ENCODE results near the gene REP15.
"Not testable (repeated sequence)": the region's sequence is repeated elsewhere in the genome, so short reads cannot be mapped to it uniquely, and the experiment has no call there.

The REP15 gene

DNA sequence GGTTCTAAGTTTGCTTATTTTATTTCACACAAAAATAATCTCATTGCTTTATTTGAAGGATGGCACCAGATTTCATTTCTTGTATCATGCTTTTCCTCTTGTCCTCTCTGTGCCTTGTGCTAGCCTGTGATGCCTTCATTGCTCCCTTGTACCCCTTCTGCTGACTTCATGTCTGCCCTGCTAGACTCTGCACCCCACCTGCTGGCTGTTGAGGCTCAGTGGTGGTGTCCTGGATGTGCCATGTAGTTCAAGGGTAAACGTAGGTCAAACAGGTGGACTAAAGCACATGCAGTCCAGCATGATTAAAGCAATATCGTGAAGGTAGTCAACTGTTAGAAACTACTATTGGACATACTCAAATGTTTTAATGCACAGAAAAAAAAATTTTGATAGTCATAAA, 36.0 kb downstream of the REP15 start:
- H2AFZ ChIP-seq (ENCODE audit: low read depth), result no peak overlapping the region
- no peaks in the 10 kb centered on the region for H4K20me1 ChIP-seq (ENCODE audit: insufficient read depth)
- TF ChIP-seq CTCF (conservative IDR thresholded peaks at IDR 0.05; ENCODE audit: low read depth, low read length), result no peak; the same call in 1 of the 2 replicates
- no peaks in the 10 kb centered on the region; the same call in 1 of the 2 replicates for H3K36me3 ChIP-seq (ENCODE audit: insufficient read depth)
- H3K79me2 ChIP-seq (ENCODE audit: insufficient read depth, low read depth), result no peaks in the 10 kb centered on the region; the same call in 1 of the 2 replicates
- H3K27me3 ChIP-seq (ENCODE audit: insufficient read depth, low read depth), result no peaks in the 10 kb centered on the region
- H3K9ac ChIP-seq, result no peak overlapping the region
- no peak overlapping the region for H3K4me3 ChIP-seq (IDR thresholded peaks at IDR 0.05; ENCODE audit: insufficient read depth, low read depth, low read length)
- peaks cover 8% of the 10 kb centered on the region for H3K4me1 ChIP-seq (ENCODE audit: low read depth, poor library complexity, severe bottlenecking)
- no peak overlapping the region for H3K4me2 ChIP-seq
- H3K27ac ChIP-seq, result peak overlapping the region; percentile 45; the same call in 1 of the 2 replicates

DNA sequence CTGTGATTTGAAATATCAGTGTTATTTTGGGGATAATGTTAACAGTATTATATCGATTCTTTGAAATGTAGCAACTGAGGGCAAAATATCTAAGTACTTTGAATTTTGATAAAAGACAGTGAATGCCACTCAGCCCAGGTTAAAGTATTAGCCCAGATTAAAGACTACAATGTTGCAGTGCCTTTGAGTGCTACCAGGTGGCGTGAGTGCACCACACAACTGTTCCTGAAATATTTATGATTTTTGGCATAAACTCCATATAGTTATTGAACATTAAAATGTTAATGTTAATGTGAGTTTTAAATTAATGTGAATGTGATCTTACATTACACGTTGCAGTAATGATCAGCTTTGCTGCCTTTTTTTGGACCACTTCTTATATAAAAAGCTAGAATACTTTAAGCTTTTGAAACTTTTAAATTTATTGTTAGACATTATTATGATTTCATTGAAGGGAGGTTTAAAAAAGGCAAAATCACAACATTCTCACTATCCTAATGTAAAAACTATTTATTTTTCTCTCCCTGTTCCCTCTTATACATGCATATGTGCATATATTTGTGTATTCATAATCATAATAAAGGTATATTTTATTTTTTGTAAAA, 36.9 kb downstream of the REP15 start:
- no peak overlapping the region for H3K27ac ChIP-seq
- H3K9ac ChIP-seq, result no peak overlapping the region
- H2AFZ ChIP-seq (ENCODE audit: low read depth), result no peak overlapping the region
- no peaks in the 10 kb centered on the region for H3K27me3 ChIP-seq (ENCODE audit: insufficient read depth, low read depth)
- no peak overlapping the region for H3K4me2 ChIP-seq
- H3K4me1 ChIP-seq (ENCODE audit: low read depth, poor library complexity, severe bottlenecking), result peaks cover 11% of the 10 kb centered on the region
- peak; percentile 88 for TF ChIP-seq CTCF (conservative IDR thresholded peaks at IDR 0.05; ENCODE audit: low read depth, low read length)
- H3K36me3 ChIP-seq (ENCODE audit: insufficient read depth), result no peaks in the 10 kb centered on the region; the same call in 1 of the 2 replicates
- H4K20me1 ChIP-seq (ENCODE audit: insufficient read depth), result no peaks in the 10 kb centered on the region
- no peaks in the 10 kb centered on the region; the same call in 1 of the 2 replicates for H3K79me2 ChIP-seq (ENCODE audit: insufficient read depth, low read depth)
- H3K4me3 ChIP-seq (IDR thresholded peaks at IDR 0.05; ENCODE audit: insufficient read depth, low read depth, low read length), result no peak overlapping the region

DNA sequence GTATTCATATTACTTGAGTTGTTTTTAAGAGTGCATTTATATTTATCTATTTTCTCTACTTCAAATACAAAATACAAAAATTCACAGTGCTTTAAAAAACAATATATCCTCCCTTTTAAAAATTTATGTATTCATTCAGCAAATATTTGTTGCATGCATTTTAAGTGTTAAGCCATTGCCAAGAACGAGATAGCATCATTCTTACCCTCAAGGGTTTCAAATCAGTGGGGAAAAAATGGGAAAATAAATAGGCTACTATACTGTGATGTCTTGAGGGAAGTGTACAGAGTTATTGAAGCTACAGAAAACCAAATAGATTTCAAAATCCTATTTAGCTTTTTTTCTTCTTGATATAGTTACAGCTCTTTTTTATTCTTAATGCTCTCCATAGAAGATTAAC, 37.5 kb downstream of the REP15 start:
- Histone ChIP-seq H3K36me3 (ENCODE audit: insufficient read depth) (no peaks in the 10 kb centered on the region; the same call in 1 of the 2 replicates), H3K4me3 (IDR thresholded peaks at IDR 0.05; ENCODE audit: insufficient read depth, low read depth, low read length) (no peak overlapping the region), H3K9ac (no peak overlapping the region), H3K27ac (no peak overlapping the region), H3K4me1 (ENCODE audit: low read depth, poor library complexity, severe bottlenecking) (peaks cover 18% of the 10 kb centered on the region), H3K79me2 (ENCODE audit: insufficient read depth, low read depth) (no peaks in the 10 kb centered on the region; the same call in 1 of the 2 replicates), H4K20me1 (ENCODE audit: insufficient read depth) (no peaks in the 10 kb centered on the region), H3K27me3 (ENCODE audit: insufficient read depth, low read depth) (no peaks in the 10 kb centered on the region), H3K4me2 (no peak overlapping the region), H2AFZ (ENCODE audit: low read depth) (no peak overlapping the region)
- no peak for TF ChIP-seq CTCF (conservative IDR thresholded peaks at IDR 0.05; ENCODE audit: low read depth, low read length)

GRCh38 chr12:27734321-27734720, 38.1 kb downstream of the REP15 start:
- not testable (repeated sequence) for H3K36me3 ChIP-seq (ENCODE audit: insufficient read depth); H3K4me2 ChIP-seq; H3K9ac ChIP-seq; H4K20me1 ChIP-seq (ENCODE audit: insufficient read depth); H3K4me3 ChIP-seq (IDR thresholded peaks at IDR 0.05; ENCODE audit: insufficient read depth, low read depth, low read length); H3K27me3 ChIP-seq (ENCODE audit: insufficient read depth, low read depth); H3K27ac ChIP-seq; H2AFZ ChIP-seq (ENCODE audit: low read depth); H3K79me2 ChIP-seq (ENCODE audit: insufficient read depth, low read depth)
- peaks cover 23% of the 10 kb centered on the region for H3K4me1 ChIP-seq (ENCODE audit: low read depth, poor library complexity, severe bottlenecking)

DNA sequence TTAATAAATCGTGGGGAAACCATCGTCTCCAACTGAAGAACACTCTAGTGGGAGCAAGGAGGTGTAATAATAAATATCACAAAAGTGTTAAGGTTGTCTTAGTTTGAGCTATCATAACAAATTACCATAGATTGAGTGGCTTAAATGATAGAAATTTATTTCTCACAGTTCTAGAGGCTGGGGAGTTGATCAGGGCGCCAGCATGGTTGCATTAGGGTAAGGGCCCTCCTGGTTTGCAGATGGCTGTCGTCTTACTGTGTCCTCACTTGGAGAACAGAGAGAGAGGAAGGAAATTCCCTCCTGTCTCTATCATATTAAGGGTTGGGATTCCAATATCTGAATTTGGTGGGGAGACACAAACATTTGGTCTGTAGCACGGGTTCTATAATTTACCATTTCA, 47.4 kb downstream of the REP15 start:
- Histone ChIP-seq H3K9ac (no peak overlapping the region), H3K4me1 (ENCODE audit: low read depth, poor library complexity, severe bottlenecking) (peaks cover 9% of the 10 kb centered on the region), H3K36me3 (ENCODE audit: insufficient read depth) (no peaks in the 10 kb centered on the region; the same call in 1 of the 2 replicates), H3K79me2 (ENCODE audit: insufficient read depth, low read depth) (no peaks in the 10 kb centered on the region), H3K27me3 (ENCODE audit: insufficient read depth, low read depth) (no peaks in the 10 kb centered on the region), H3K4me3 (IDR thresholded peaks at IDR 0.05; ENCODE audit: insufficient read depth, low read depth, low read length) (no peak overlapping the region), H3K27ac (no peak overlapping the region), H2AFZ (ENCODE audit: low read depth) (no peak overlapping the region), H4K20me1 (ENCODE audit: insufficient read depth) (no peaks in the 10 kb centered on the region), H3K4me2 (no peak overlapping the region)
- no peak for TF ChIP-seq CTCF (conservative IDR thresholded peaks at IDR 0.05; ENCODE audit: low read depth, low read length)

DNA sequence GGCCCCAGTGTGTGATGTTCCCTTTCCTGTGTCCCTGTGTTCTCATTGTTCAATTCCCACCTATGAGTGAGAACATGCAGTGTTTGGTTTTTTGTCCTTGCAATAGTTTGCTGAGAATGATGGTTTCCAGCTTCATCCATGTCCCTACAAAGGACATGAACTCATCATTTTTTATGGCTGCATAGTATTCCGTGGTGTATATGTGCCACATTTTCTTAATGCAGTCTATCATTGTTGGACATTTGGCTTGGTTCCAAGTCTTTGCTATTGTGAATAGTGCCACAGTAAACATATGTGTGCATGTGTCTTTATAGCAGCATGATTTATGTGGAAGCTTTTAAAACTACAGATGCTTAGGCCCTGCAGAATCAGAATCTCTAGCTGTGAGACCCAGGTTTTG, 49.5 kb downstream of the REP15 start:
- H3K4me1 ChIP-seq (ENCODE audit: low read depth, poor library complexity, severe bottlenecking); H3K4me2 ChIP-seq; H3K79me2 ChIP-seq (ENCODE audit: insufficient read depth, low read depth); H4K20me1 ChIP-seq (ENCODE audit: insufficient read depth); H3K4me3 ChIP-seq (IDR thresholded peaks at IDR 0.05; ENCODE audit: insufficient read depth, low read depth, low read length); H3K27ac ChIP-seq; H3K9ac ChIP-seq; H3K36me3 ChIP-seq (ENCODE audit: insufficient read depth); H2AFZ ChIP-seq (ENCODE audit: low read depth); H3K27me3 ChIP-seq (ENCODE audit: insufficient read depth, low read depth): not testable (repeated sequence)

All from KMS-11 (cell line).